HEK293 (cell line): Measurements from ENCODE around the gene TREX2.

Experiments
- CTCF ChIA-PET: fragments of 350-600 bp; formaldehyde crosslinking; extraction: SDS; loops from one replicate; lab custom pipeline; 2021; ENCODE audit warnings: antibody characterized with exemption; lab: Yijun Ruan, JAX
- POLR2A ChIA-PET: fragments of 300-600 bp; formaldehyde crosslinking; extraction: SDS; loops from one replicate; lab custom pipeline; 2020; ENCODE audit warnings: antibody characterized with exemption, inconsistent platforms; lab: Yijun Ruan, JAX
- H3K27ac ChIP-seq: fragments of 200-500 bp; sonication (Bioruptor generic); 2 replicates; pipeline ENCODE4 v1.5.1; 2014; ENCODE audit warnings: low read depth, low read length, control low read depth, inconsistent platforms; ENCODE audit errors: extremely low read depth
- H3K36me3 ChIP-seq, 2 experiments: fragments of 200-500 bp in 1 of 2; sonication (Bioruptor generic) in 1 of 2; 1 replicate in 1 of 2; 2 replicates in 1 of 2; pipeline ENCODE4 v1.5.1; 2014 to 2017; ENCODE audit warnings: inconsistent platforms in 2 of 2, low read length in 2 of 2; ENCODE audit not compliant: control insufficient read depth in 2 of 2, insufficient read depth in 1 of 2
- H3K4me1 ChIP-seq: fragments of 200-500 bp; sonication (Bioruptor generic); 2 replicates; pipeline ENCODE4 v1.5.1; 2014; ENCODE audit warnings: mild to moderate bottlenecking, low read length, inconsistent platforms; ENCODE audit not compliant: control insufficient read depth, insufficient read depth
- H3K4me3 ChIP-seq: 2 replicates; pipeline ENCODE4 v1.5.1; 2011; ENCODE audit warnings: low read depth, mild to moderate bottlenecking, control low read depth, low read length, moderate library complexity
- H3K9me3 ChIP-seq: fragments of 200-500 bp; sonication (Bioruptor generic); 2 replicates; pipeline ENCODE4 v1.5.1; 2014; ENCODE audit warnings: low read depth, low read length, inconsistent platforms; ENCODE audit not compliant: control insufficient read depth, insufficient read depth
- MYNN ChIP-seq: fragments of 450-650 bp; formaldehyde crosslinking; IDR thresholded peaks from 2 replicates; pipeline ENCODE4 v1.5.1; 2016; ENCODE audit warnings: missing biosample characterization, missing genetic modification characterization, borderline replicate concordance
- SCRT2 ChIP-seq: fragments of 450-650 bp; formaldehyde crosslinking; IDR thresholded peaks from 2 replicates; pipeline ENCODE4 v1.5.1; 2016; ENCODE audit warnings: missing biosample characterization, missing genetic modification characterization
- ZNF274 ChIP-seq, 2 experiments: fragments of 200-500 bp in 1 of 2; fragments of 450-650 bp in 1 of 2; sonication (Bioruptor generic) in 1 of 2; formaldehyde crosslinking in 1 of 2; IDR thresholded peaks; 2 replicates each; pipeline versions ENCODE4 v1.5.1 to v1.6.1; 2014 to 2016; ENCODE audit warnings: borderline replicate concordance in 1 of 2, inconsistent platforms in 1 of 2, low read length in 1 of 2, missing biosample characterization in 1 of 2, missing genetic modification characterization in 1 of 2
- ZNF324 ChIP-seq: fragments of 450-650 bp; formaldehyde crosslinking; IDR thresholded peaks from 2 replicates; pipeline ENCODE4 v1.5.1; 2016; ENCODE audit warnings: missing biosample characterization, missing genetic modification characterization
- ZNF354C ChIP-seq: fragments of 450-650 bp; formaldehyde crosslinking; IDR thresholded peaks from 2 replicates; pipeline ENCODE4 v1.5.1; 2016; ENCODE audit warnings: missing biosample characterization, missing genetic modification characterization, low read depth, borderline replicate concordance
- ZNF549 ChIP-seq: fragments of 450-650 bp; IDR thresholded peaks from 2 replicates; pipeline ENCODE4 v1.5.1; 2018; ENCODE audit warnings: missing biosample characterization, missing genetic modification characterization, mild to moderate bottlenecking, inconsistent platforms, moderate library complexity
- ZSCAN23 ChIP-seq: fragments of 450-650 bp; formaldehyde crosslinking; IDR thresholded peaks from 2 replicates; pipeline ENCODE4 v1.5.1; 2016; ENCODE audit warnings: missing biosample characterization, missing genetic modification characterization
- TF ChIP-seq, protein P1 (sequence below): fragments of 450-650 bp; formaldehyde crosslinking; optimal IDR thresholded peaks from 2 replicates; pipeline ENCODE3; 2016; ENCODE audit warnings: missing biosample characterization, mild to moderate bottlenecking, missing genetic modification characterization
- TF ChIP-seq, protein P2 (sequence below): fragments of 450-650 bp; formaldehyde crosslinking; IDR thresholded peaks from 2 replicates; pipeline ENCODE4 v1.5.1; 2016; ENCODE audit warnings: missing biosample characterization, missing genetic modification characterization
- TF ChIP-seq, protein P3 (sequence below): fragments of 450-650 bp; formaldehyde crosslinking; IDR thresholded peaks from 2 replicates; pipeline ENCODE4 v1.5.1; 2016; ENCODE audit warnings: missing biosample characterization, missing genetic modification characterization, low read depth

Gene TREX2, protein sequence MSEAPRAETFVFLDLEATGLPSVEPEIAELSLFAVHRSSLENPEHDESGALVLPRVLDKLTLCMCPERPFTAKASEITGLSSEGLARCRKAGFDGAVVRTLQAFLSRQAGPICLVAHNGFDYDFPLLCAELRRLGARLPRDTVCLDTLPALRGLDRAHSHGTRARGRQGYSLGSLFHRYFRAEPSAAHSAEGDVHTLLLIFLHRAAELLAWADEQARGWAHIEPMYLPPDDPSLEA

DNA sequence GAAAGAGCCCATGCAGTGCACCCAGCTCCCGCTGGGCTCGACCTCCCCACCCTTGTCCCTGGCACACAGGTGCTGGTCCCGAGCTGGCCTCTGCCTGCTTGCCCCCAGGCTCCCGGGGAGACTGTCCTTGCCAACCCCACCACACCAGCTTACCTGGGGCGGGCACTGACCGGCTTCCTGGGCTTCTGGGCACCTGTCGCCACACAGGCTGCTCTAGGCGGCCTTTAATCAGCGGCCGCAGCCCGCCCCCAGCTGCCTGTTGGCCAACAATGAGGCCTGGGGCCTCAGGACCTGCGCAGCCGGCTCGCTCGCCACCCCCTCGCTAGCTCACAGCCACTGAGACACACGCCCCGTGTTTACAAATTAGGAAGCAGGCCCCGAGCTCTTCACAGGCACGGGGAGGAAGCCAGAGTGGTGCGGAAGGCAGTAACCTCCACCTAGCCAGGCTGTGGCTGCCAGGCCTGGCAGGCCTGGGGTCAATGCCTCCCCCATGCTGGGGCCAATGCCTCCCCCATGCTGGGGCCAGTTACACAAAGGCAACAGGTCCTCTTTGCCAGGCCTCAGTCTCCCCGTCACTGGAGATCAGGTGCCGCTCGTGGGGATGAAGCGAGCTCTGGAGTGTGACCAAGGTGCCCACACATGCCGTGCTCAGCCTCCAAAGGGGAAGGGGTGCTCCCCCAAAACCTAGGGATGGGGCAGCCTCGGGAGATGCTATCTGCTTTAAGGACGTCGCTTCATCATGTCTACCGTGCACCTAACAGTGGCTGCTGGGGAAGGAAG lies at the start of gene TREX2:
TREX2 (minus strand) TSS at position 201 of the 780 bp plus-strand sequence. CDS start 626 bp downstream, outside the sequence.
- Histone ChIP-seq H3K27ac (no peak within 1 kb of the TSS), H3K9me3 (no peaks in the 10 kb centered on the region), H3K4me1 (no peaks in the 10 kb centered on the region), H3K4me3 (no peak within 1 kb of the TSS), H3K36me3 (peaks cover 0 to 12% of the 10 kb centered on the region in 2 experiments; a peak in 1 of 3 replicates)
- ChIA-PET CTCF (interaction anchor here (0.8 kb wide), 1 partner anchor 15 kb away, joined by 6 read pairs; no protein-coding TSS in a partner anchor), POLR2A (no interaction called here)
- peak; percentile 60 for TF ChIP-seq SCRT2 (tag by site-specific recombination)
- TF ChIP-seq MYNN: no peak

DNA sequence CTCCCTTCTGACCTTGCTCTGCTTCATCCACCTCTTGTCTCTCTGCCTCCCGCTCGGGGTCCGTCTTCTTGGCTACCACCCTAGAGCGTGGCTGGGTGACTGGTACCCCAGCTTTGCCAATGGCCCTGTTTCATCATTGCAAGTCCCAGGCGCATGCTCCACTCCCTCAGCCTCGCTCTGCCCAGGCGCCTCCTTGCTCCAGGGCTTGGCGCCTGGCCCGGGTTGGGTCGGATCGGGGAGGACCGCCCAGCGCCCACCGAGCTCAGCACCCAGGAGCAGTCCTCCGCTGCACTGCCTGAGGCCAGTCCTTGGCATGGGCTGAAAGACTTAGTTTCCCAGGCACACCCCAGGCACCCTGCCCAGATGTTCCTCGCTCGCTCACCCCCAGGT lies 49.5 kb upstream of the TREX2 start:
- H3K36me3 ChIP-seq: no peaks in the 10 kb centered on the region
- no peak overlapping the region for H3K4me3 ChIP-seq
- TF ChIP-seq ZNF354C (tag by site-specific recombination) (no peak), ZNF324 (tag by site-specific recombination) (no peak), ZSCAN23 (tag by site-specific recombination) (no peak), ZNF549 (tag by site-specific recombination) (no peak)
- TF ChIP-seq, protein P1, sequence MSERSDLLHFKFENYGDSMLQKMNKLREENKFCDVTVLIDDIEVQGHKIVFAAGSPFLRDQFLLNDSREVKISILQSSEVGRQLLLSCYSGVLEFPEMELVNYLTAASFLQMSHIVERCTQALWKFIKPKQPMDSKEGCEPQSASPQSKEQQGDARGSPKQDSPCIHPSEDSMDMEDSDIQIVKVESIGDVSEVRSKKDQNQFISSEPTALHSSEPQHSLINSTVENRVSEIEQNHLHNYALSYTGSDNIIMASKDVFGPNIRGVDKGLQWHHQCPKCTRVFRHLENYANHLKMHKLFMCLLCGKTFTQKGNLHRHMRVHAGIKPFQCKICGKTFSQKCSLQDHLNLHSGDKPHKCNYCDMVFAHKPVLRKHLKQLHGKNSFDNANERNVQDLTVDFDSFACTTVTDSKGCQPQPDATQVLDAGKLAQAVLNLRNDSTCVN (tag by site-specific recombination): no peak
- H3K27ac ChIP-seq: no peak overlapping the region
- H3K4me1 ChIP-seq: no peaks in the 10 kb centered on the region
- POLR2A ChIA-PET: no interaction called here
- no peaks in the 10 kb centered on the region for H3K9me3 ChIP-seq
- CTCF ChIA-PET: interaction anchor here (0.6 to 2.3 kb wide), 2 partner anchors 23 to 97 kb away, joined by 3 to 7 read pairs; no protein-coding TSS in a partner anchor

DNA sequence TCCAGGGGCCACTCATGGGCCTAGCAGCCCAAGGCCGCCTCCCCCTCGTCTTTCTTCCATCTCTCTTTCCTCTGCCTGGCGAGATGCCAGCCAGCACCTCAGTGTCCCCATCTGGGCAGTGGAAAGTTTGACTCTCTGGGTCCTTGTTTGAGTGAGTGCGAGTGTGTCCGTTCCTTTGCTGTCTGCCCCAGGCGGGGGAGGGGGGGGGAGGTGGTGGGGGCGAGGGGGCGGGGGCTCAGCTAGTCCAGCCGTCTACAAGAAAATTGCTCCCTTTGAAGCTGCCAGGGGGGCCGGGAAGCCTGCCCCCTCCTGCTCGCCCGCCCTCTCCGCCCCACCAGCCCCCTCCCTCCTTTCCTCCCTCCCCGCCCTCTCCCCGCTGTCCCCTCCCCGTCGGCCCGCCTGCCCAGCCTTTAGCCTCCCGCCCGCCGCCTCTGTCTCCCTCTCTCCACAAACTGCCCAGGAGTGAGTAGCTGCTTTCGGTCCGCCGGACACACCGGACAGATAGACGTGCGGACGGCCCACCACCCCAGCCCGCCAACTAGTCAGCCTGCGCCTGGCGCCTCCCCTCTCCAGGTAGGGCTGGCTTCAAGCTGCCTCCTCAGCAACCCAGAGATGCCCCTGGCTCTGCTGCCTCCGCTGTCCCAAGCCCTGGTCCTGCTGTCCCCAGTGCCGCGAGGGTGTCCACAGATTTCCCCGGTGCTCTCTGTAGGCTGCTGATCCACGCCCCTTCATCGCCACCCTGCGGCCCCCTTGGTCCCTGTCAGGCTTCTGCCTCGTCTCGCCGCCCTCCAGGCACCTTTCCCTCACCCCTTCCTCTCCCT lies 48.9 kb upstream of the TREX2 start, which contains the start of gene BGN:
BGN (plus strand) TSS at position 440 of the 821 bp plus-strand sequence. CDS start 9,652 bp downstream, outside the sequence.
- no peaks in the 10 kb centered on the region for H3K36me3 ChIP-seq
- no peaks in the 10 kb centered on the region for H3K9me3 ChIP-seq
- H3K27ac ChIP-seq: no peak within 1 kb of the TSS
- no peaks in the 10 kb centered on the region for H3K4me1 ChIP-seq
- H3K4me3 ChIP-seq: no peak within 1 kb of the TSS
- POLR2A ChIA-PET: no interaction called here
- CTCF ChIA-PET: interaction anchor here (0.6 to 2.3 kb wide), 2 partner anchors 22 to 96 kb away, joined by 3 to 7 read pairs; no protein-coding TSS in a partner anchor
- TF ChIP-seq, protein P2, sequence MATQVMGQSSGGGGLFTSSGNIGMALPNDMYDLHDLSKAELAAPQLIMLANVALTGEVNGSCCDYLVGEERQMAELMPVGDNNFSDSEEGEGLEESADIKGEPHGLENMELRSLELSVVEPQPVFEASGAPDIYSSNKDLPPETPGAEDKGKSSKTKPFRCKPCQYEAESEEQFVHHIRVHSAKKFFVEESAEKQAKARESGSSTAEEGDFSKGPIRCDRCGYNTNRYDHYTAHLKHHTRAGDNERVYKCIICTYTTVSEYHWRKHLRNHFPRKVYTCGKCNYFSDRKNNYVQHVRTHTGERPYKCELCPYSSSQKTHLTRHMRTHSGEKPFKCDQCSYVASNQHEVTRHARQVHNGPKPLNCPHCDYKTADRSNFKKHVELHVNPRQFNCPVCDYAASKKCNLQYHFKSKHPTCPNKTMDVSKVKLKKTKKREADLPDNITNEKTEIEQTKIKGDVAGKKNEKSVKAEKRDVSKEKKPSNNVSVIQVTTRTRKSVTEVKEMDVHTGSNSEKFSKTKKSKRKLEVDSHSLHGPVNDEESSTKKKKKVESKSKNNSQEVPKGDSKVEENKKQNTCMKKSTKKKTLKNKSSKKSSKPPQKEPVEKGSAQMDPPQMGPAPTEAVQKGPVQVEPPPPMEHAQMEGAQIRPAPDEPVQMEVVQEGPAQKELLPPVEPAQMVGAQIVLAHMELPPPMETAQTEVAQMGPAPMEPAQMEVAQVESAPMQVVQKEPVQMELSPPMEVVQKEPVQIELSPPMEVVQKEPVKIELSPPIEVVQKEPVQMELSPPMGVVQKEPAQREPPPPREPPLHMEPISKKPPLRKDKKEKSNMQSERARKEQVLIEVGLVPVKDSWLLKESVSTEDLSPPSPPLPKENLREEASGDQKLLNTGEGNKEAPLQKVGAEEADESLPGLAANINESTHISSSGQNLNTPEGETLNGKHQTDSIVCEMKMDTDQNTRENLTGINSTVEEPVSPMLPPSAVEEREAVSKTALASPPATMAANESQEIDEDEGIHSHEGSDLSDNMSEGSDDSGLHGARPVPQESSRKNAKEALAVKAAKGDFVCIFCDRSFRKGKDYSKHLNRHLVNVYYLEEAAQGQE (tag by site-specific recombination): no peak
- TF ChIP-seq ZNF274 (IDR thresholded peaks at IDR 0.05; ENCODE audit: low read length): no peak
- TF ChIP-seq ZNF274 (tag by site-specific recombination; IDR thresholded peaks at IDR 0.05; ENCODE audit: borderline replicate concordance): no peak
- TF ChIP-seq, protein P3, sequence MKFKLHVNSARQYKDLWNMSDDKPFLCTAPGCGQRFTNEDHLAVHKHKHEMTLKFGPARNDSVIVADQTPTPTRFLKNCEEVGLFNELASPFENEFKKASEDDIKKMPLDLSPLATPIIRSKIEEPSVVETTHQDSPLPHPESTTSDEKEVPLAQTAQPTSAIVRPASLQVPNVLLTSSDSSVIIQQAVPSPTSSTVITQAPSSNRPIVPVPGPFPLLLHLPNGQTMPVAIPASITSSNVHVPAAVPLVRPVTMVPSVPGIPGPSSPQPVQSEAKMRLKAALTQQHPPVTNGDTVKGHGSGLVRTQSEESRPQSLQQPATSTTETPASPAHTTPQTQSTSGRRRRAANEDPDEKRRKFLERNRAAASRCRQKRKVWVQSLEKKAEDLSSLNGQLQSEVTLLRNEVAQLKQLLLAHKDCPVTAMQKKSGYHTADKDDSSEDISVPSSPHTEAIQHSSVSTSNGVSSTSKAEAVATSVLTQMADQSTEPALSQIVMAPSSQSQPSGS: no peak
